ENCODE results near the gene SLX4. TPM values are rescaled to one million over a fixed set of nuclear protein-coding genes. Genes with fewer than 3 reads are reported as not detected.

The SLX4 gene
- total RNA-seq, 1 donor from 2014 or later, result 13.0 TPM

DNA sequence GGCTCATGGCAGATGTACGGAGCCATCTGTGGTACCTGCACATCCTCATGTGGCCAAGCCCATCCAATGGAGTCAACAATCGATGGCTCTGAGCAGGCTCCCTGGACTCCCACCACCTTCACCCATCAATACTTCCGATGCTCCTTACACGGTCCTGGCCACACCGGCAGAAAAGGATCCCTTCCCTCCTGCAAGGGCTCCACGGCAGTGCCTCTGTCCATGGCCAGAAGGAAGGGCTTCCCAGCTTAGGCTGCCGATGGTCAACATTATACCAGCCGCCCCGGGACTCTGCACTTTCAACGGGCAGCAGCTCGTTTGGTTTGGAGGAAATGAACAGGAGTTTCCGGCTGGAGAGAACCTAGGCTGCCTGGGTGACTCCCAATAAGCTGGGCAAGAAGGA is 13.2 kb downstream of the SLX4 start:
- Mint-ChIP-seq H3K36me3 (ENCODE audit: low read depth) (peaks cover 43% of the 10 kb centered on the region), H3K9me3 (no peaks in the 10 kb centered on the region), H3K4me3 (no peak overlapping the region), H3K4me1 (no peaks in the 10 kb centered on the region), H3K27me3 (no peaks in the 10 kb centered on the region), H3K27ac (no peak overlapping the region)
- intact Hi-C loops (cut with micrococcal nuclease), result no loop called here
- no peak for ATAC-seq (ENCODE audit: low read depth)
- CTCF ChIA-PET, result no interaction called here
- DNase-seq, result no peak
- TF ChIP-seq, protein P1, sequence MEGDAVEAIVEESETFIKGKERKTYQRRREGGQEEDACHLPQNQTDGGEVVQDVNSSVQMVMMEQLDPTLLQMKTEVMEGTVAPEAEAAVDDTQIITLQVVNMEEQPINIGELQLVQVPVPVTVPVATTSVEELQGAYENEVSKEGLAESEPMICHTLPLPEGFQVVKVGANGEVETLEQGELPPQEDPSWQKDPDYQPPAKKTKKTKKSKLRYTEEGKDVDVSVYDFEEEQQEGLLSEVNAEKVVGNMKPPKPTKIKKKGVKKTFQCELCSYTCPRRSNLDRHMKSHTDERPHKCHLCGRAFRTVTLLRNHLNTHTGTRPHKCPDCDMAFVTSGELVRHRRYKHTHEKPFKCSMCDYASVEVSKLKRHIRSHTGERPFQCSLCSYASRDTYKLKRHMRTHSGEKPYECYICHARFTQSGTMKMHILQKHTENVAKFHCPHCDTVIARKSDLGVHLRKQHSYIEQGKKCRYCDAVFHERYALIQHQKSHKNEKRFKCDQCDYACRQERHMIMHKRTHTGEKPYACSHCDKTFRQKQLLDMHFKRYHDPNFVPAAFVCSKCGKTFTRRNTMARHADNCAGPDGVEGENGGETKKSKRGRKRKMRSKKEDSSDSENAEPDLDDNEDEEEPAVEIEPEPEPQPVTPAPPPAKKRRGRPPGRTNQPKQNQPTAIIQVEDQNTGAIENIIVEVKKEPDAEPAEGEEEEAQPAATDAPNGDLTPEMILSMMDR (IDR thresholded peaks at IDR 0.05), result no peak
- POLR2A ChIA-PET, result no interaction called here

DNA sequence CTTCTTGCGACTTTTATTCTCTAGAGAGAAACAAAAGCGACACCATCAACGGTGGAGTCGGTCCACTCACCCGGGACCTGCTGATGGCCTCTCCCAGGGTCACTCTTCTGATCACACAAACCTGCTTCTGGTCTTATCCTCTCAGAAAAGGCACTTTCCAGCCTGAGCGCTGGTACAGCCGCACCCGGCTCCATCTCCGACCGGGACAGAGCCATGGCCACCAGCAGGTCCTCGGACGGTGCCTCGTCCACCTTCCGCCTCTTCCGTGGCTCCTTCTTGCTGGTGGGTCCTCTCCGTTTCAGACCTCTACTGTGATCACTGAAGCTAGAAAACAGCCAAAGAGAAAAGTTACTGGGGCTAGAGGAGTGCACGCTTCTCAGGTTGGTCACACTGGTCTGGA is 13.7 kb downstream of the SLX4 start:
- TF ChIP-seq, protein P1 (IDR thresholded peaks at IDR 0.05), result no peak
- peaks cover 38% of the 10 kb centered on the region for H3K36me3 Mint-ChIP-seq (ENCODE audit: low read depth)
- H3K9me3 Mint-ChIP-seq, result no peaks in the 10 kb centered on the region
- intact Hi-C loops (cut with micrococcal nuclease), result no loop called here
- H3K27me3 Mint-ChIP-seq, result no peaks in the 10 kb centered on the region
- ChIA-PET POLR2A (no interaction called here), CTCF (no interaction called here)
- no peaks in the 10 kb centered on the region for H3K4me1 Mint-ChIP-seq
- ATAC-seq (ENCODE audit: low read depth), result no peak
- no peak overlapping the region for H3K27ac Mint-ChIP-seq
- no peak for DNase-seq
- no peak overlapping the region for H3K4me3 Mint-ChIP-seq

DNA sequence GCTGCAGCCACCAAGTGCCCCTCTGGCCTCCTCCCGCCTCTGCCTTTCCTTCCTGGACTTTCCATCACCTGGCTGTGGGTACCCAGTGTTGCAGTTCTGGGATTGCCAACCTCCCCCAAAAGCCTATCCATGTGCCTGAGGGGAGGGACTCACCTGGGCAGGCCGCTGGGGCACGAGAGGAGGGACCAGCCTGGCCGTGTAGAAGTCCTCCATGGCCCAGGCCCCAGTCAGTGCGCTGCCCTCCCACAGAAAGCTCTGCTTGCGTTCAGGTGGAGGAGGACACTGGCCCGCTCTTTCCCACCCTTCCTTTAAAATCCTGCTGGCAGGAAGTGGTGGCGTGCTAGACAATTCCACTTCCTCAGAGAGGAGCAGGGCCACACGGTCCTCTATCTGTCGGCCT is 14.2 kb downstream of the SLX4 start:
- H3K4me3 Mint-ChIP-seq, result no peak overlapping the region
- no peak for ATAC-seq (ENCODE audit: low read depth)
- DNase-seq, result no peak
- no peak overlapping the region for H3K27ac Mint-ChIP-seq
- intact Hi-C loops (cut with micrococcal nuclease), result no loop called here
- no peaks in the 10 kb centered on the region for H3K9me3 Mint-ChIP-seq
- TF ChIP-seq, protein P1 (IDR thresholded peaks at IDR 0.05), result no peak
- POLR2A ChIA-PET, result no interaction called here
- H3K4me1 Mint-ChIP-seq, result no peaks in the 10 kb centered on the region
- no peaks in the 10 kb centered on the region for H3K27me3 Mint-ChIP-seq
- H3K36me3 Mint-ChIP-seq (ENCODE audit: low read depth), result peaks cover 38% of the 10 kb centered on the region
- CTCF ChIA-PET, result no interaction called here

DNA sequence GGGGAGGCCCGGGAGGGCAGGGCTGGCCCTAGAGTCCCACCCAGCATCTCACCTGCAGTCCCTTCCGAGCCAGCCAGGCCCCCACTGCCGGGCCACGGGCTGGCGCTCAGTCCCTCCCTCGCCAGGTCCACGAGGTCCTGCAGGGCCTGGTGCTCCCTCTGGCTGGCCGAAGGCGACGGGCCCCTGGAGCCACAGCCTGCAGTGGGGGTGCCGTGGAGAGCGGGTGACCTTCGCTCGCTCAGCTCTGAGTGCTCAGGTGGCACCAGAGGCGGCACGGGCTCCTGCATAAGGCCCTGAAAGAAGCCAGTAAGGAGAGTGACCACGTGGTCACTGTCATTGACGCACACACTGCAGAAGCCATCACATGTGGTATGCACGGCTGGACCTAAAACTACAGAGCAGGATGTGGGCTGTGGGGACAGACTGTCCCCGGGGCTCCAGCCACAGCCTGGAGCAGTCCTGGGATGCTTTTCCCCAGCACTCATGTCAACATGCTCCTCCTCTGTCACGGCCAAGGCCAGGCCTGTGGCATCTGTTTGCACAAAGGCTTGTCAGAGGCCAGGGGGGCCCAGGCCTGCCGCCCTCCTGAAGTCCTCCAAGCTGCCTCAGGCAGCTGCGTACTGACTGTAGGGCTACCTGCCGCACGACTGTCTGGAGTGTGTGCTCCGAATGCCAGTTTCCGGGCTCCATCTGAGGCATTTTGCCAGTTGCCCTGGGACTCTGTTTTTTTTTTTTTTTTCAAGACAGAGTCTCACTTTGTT is 15.1 kb downstream of the SLX4 start:
- POLR2A ChIA-PET, result no interaction called here
- Mint-ChIP-seq H3K4me3 (no peak overlapping the region), H3K27me3 (no peaks in the 10 kb centered on the region), H3K36me3 (ENCODE audit: low read depth) (peaks cover 38% of the 10 kb centered on the region), H3K4me1 (no peaks in the 10 kb centered on the region), H3K27ac (no peak overlapping the region), H3K9me3 (no peaks in the 10 kb centered on the region)
- CTCF ChIA-PET, result no interaction called here
- TF ChIP-seq, protein P1 (IDR thresholded peaks at IDR 0.05), result no peak
- ATAC-seq (ENCODE audit: low read depth) (no peak), DNase-seq (no peak)
- intact Hi-C loops (cut with micrococcal nuclease), result no loop called here

DNA sequence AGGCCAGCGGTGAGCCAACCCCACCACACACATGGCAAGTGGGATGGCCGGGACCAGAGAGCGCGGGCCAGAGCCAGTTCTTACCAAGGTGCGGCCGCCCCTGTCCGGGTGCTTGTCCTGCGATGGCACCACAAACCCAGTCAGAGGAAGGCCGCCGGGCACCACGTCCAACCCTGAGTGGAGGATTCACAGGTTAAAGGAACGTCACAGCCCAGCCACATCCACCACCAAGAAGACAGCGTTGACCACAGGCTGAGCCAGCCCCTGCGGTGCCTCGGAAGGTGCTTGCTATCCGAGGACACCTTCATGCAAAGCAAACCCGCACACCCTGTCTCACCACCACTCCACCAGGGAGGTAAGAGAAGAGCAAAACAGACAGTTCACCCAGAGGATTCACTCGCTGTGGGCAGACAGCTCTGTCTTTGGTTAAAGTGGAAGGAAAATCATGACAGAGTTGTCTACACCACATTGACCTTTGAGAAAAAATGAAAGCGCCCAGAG is 15.8 kb downstream of the SLX4 start:
- no peaks in the 10 kb centered on the region for H3K27me3 Mint-ChIP-seq
- H3K9me3 Mint-ChIP-seq, result no peaks in the 10 kb centered on the region
- TF ChIP-seq, protein P1 (IDR thresholded peaks at IDR 0.05), result no peak
- peak overlapping the region; percentile 19 for H3K27ac Mint-ChIP-seq
- DNase-seq (no peak), ATAC-seq (ENCODE audit: low read depth) (no peak)
- H3K36me3 Mint-ChIP-seq (ENCODE audit: low read depth), result peaks cover 37% of the 10 kb centered on the region
- no peak overlapping the region for H3K4me3 Mint-ChIP-seq
- ChIA-PET POLR2A (no interaction called here), CTCF (no interaction called here)
- H3K4me1 Mint-ChIP-seq, result no peaks in the 10 kb centered on the region
- intact Hi-C loops (cut with micrococcal nuclease), result no loop called here

All from activated B cell treated with CpG ODN at 0.5 μM for 24 hours (primary cell).